Left renal cortex interstitium (tissue), 4 donors: ENCODE data around the gene RBBP8. TPM values are rescaled to one million over a fixed set of nuclear protein-coding genes. Genes with fewer than 3 reads are reported as not detected.
A peak's percentile ranks its signal among the peaks of the same experiment; 100 is the strongest.

Source experiments
- DNase-seq, 4 donors: peaks; one replicate each; pipeline ENCODE4 v3.0.0-alpha.2; 2013; ENCODE audit warnings: low read depth in 4 of 4, low spot score in 2 of 4, missing footprints in 1 of 4
- polyA plus RNA-seq, 4 donors: library from polyadenylated mRNA; unstranded; fragments of 120-200 nt; gene quantifications; one replicate each; pipeline ENCODE4 v1.2.1, GENCODE V29; 2013; ENCODE audit not compliant: insufficient read length in 4 of 4

RBBP8 gene
- polyA plus RNA-seq, 4 donors: 38.9 to 64.7 (median 54.9) TPM

GRCh38 chr18:22987547-22988189 lies 54.5 kb downstream of the RBBP8 start:
- DNase-seq: no peak

GRCh38 chr18:22988208-22988607 lies 55.1 kb downstream of the RBBP8 start:
- DNase-seq: no peak

- DNase-seq: no peak
These were observed 65.2 kb downstream of the RBBP8 start for GRCh38 chr18:22998344-22998743.

GRCh38 chr18:22999212-22999611 lies 66.1 kb downstream of the RBBP8 start:
- no peak for DNase-seq

- no peak for DNase-seq
These were observed 66.5 kb downstream of the RBBP8 start for GRCh38 chr18:22999647-23000046.

GRCh38 chr18:23003289-23003688 lies 70.2 kb downstream of the RBBP8 start:
- DNase-seq: no peak

GRCh38 chr18:23012249-23012648 lies 79.1 kb downstream of the RBBP8 start:
- no peak for DNase-seq

GRCh38 chr18:23020555-23021294 lies 87.6 kb downstream of the RBBP8 start:
- no peak for DNase-seq

- DNase-seq: no peak
These were observed 88.5 kb downstream of the RBBP8 start for GRCh38 chr18:23021623-23022022.

GRCh38 chr18:23032030-23032582 lies 99.0 kb downstream of the RBBP8 start:
- DNase-seq: no peak

GRCh38 chr18:23033056-23033455 lies 99.9 kb downstream of the RBBP8 start:
- DNase-seq: no peak

GRCh38 chr18:23036660-23037201 lies 103.6 kb downstream of the RBBP8 start:
- DNase-seq: no peak

GRCh38 chr18:23037646-23038045 lies 104.5 kb downstream of the RBBP8 start:
- no peak for DNase-seq

- DNase-seq: no peak
These were observed 105.6 kb downstream of the RBBP8 start for GRCh38 chr18:23038712-23039111.

- DNase-seq: no peak
These were observed 109.0 kb downstream of the RBBP8 start for GRCh38 chr18:23042133-23042532.

GRCh38 chr18:23043803-23044376 lies 110.8 kb downstream of the RBBP8 start:
- DNase-seq: no peak

- no peak for DNase-seq
These were observed 116.7 kb downstream of the RBBP8 start for GRCh38 chr18:23049698-23050373.

GRCh38 chr18:23053776-23054457 lies 120.8 kb downstream of the RBBP8 start:
- DNase-seq: peak in 3 of 4 donors; percentile 13 to 41 (median 23)

- no peak for DNase-seq
These were observed 121.4 kb downstream of the RBBP8 start for GRCh38 chr18:23054553-23054952.

- no peak for DNase-seq
These were observed 123.2 kb downstream of the RBBP8 start for GRCh38 chr18:23056315-23056714.
